Left ventricle myocardium inferior (tissue), 1 donor: ENCODE data around the gene EFNA5. TPM values are rescaled to one million over a fixed set of nuclear protein-coding genes. Genes with fewer than 3 reads are reported as not detected.
A peak's percentile ranks its signal among the peaks of the same experiment; 100 is the strongest.

Source experiments
- DNase-seq: peaks from one replicate; pipeline ENCODE4 v3.0.0-alpha.2; 2020
- H3K27ac ChIP-seq: fragments of 200-600 bp; replicated peaks from 2 replicates; pipeline ENCODE4 v1.8.0; 2021
- H3K27me3 ChIP-seq: fragments of 200-600 bp; 2 replicates; pipeline ENCODE4 v1.8.0; 2021; ENCODE audit warnings: low read depth
- H3K36me3 ChIP-seq: fragments of 200-600 bp; 2 replicates; pipeline ENCODE4 v1.8.0; 2021
- H3K4me1 ChIP-seq: fragments of 200-600 bp; 2 replicates; pipeline ENCODE4 v1.8.0; 2021
- H3K4me3 ChIP-seq: fragments of 200-600 bp; 2 replicates; pipeline ENCODE4 v1.8.0; 2021; ENCODE audit warnings: mild to moderate bottlenecking, moderate library complexity
- H3K9me3 ChIP-seq: fragments of 200-600 bp; replicated peaks from 2 replicates; pipeline ENCODE4 v1.8.0; 2021
- CTCF ChIP-seq: fragments of 200-600 bp; IDR thresholded peaks from 2 replicates; pipeline ENCODE4 v1.8.0; 2021; ENCODE audit warnings: antibody characterized with exemption, mild to moderate bottlenecking, borderline replicate concordance
- intact Hi-C: fragments of 100-400 bp; cut with micrococcal nuclease; formaldehyde crosslinking; loops from one replicate; pipeline ENCODE4 v1.11.0; 2022
- total RNA-seq: library from RNA; stranded (reverse); fragmentation: NEBNext Ultra II Directional; extraction: Animal tissue kit (Norgen Biotek cat#: 25700); gene quantifications from one replicate; pipeline ENCODE4 v1.2.1, GENCODE V29; 2021
- donor health status: DM: no; HTN: yes; CAD: no; lungs with severe emphysema.

Gene EFNA5
- total RNA-seq, 1 donor from 2014 or later: 28.2 TPM

- intact Hi-C loops: no loop called here
- no peaks in the 10 kb centered on the region for H3K9me3 ChIP-seq
- no peak for DNase-seq
- H3K27me3 ChIP-seq: no peaks in the 10 kb centered on the region
- no peak overlapping the region for H3K27ac ChIP-seq
- H3K4me1 ChIP-seq: peaks cover 25% of the 10 kb centered on the region
- TF ChIP-seq CTCF: no peak
- no peak overlapping the region for H3K4me3 ChIP-seq
- H3K36me3 ChIP-seq: no peaks in the 10 kb centered on the region
Observed at GRCh38 chr5:107407713-107408298, 262.9 kb downstream of the EFNA5 start.

- intact Hi-C loops: no loop called here
- no peaks in the 10 kb centered on the region for H3K27me3 ChIP-seq
- no peaks in the 10 kb centered on the region for H3K36me3 ChIP-seq
- no peak overlapping the region for H3K4me3 ChIP-seq
- peaks cover 30% of the 10 kb centered on the region for H3K4me1 ChIP-seq
- DNase-seq: no peak
- no peak overlapping the region for H3K27ac ChIP-seq
- no peaks in the 10 kb centered on the region for H3K9me3 ChIP-seq
- no peak for TF ChIP-seq CTCF
Observed at GRCh38 chr5:107404595-107405374, 266.0 kb downstream of the EFNA5 start.

- intact Hi-C loops: no loop called here
- Histone ChIP-seq H3K27ac (peak overlapping the region; percentile 34), H3K27me3 (no peaks in the 10 kb centered on the region), H3K4me1 (peaks cover 30% of the 10 kb centered on the region), H3K9me3 (no peaks in the 10 kb centered on the region), H3K4me3 (no peak overlapping the region), H3K36me3 (no peaks in the 10 kb centered on the region)
- DNase-seq: no peak
- TF ChIP-seq CTCF: no peak
Observed at GRCh38 chr5:107403228-107403953, 267.3 kb downstream of the EFNA5 start.

- H3K4me3 ChIP-seq: no peak overlapping the region
- peaks cover 34% of the 10 kb centered on the region for H3K4me1 ChIP-seq
- no peaks in the 10 kb centered on the region for H3K9me3 ChIP-seq
- TF ChIP-seq CTCF: no peak
- DNase-seq: no peak
- no peaks in the 10 kb centered on the region for H3K36me3 ChIP-seq
- intact Hi-C loops: no loop called here
- no peaks in the 10 kb centered on the region for H3K27me3 ChIP-seq
- peak overlapping the region; percentile 34 for H3K27ac ChIP-seq
Observed at GRCh38 chr5:107402434-107403227, 268.1 kb downstream of the EFNA5 start.

DNA sequence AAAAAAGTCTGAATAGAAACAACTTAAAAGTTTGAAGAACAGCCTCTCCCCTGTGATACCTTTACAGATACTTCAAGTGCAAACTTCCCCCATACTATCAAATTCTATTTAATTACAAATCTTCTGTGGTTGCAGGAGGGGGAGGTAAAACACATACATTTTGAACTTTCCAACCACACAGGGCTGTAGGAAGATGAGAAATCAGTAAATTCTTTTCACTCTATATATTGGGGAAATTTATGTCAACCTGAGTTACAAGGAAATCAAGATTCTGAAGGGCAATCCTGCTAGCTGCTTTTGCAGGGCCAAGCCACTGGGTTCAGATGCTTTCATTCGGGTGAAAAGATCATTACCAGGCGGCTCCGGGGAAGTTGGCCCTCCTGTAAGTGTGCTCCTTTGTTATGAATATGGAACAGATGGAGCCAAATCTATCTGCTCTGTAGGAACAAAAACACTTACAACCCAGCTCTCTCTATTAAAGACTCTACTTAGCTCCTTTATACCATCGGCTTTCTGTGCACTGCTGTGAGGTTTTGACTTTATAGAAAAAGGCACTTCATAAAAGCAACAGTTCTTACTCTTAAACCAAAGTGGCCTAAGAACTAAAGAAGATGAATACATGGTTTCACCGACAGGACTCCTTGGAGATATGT, 269.1 kb downstream of the EFNA5 start:
- Histone ChIP-seq H3K27me3 (no peaks in the 10 kb centered on the region), H3K36me3 (no peaks in the 10 kb centered on the region), H3K4me1 (peaks cover 34% of the 10 kb centered on the region), H3K9me3 (no peaks in the 10 kb centered on the region), H3K27ac (no peak overlapping the region), H3K4me3 (no peak overlapping the region)
- intact Hi-C loops: no loop called here
- no peak for DNase-seq
- no peak for TF ChIP-seq CTCF
